NB4 (cell line): ENCODE measurements around the gene MYO7B.
"Not testable (repeated sequence)": the region's sequence is repeated elsewhere in the genome, so short reads cannot be mapped to it uniquely, and the experiment has no call there.

ENCODE experiments used
- DNase-seq: peaks from one replicate; pipeline ENCODE4 v3.0.0; 2010; ENCODE audit warnings: low read depth
- H3K4me3 ChIP-seq: one replicate; pipeline ENCODE4 v1.5.1; 2011; ENCODE audit warnings: mild to moderate bottlenecking, low read depth, low read length, moderate library complexity
- MYC ChIP-seq: IDR thresholded peaks from 2 replicates; pipeline ENCODE4 v1.6.1; 2011; ENCODE audit warnings: low read depth, low read length
- POLR2A ChIP-seq: IDR thresholded peaks from 2 replicates; pipeline ENCODE4 v1.6.1; 2011; ENCODE audit warnings: mild to moderate bottlenecking; ENCODE audit not compliant: insufficient read length; ENCODE audit errors: extremely low read depth
- TF ChIP-seq, protein P1 (sequence below): IDR thresholded peaks from one replicate; pipeline ENCODE4 v1.5.1; 2012; ENCODE audit warnings: low read depth, low read length
- TF ChIP-seq, protein P2 (sequence below): IDR thresholded peaks from 2 replicates; pipeline ENCODE4 v1.6.1; 2011; ENCODE audit warnings: low read depth, low read length

MYO7B gene

DNA sequence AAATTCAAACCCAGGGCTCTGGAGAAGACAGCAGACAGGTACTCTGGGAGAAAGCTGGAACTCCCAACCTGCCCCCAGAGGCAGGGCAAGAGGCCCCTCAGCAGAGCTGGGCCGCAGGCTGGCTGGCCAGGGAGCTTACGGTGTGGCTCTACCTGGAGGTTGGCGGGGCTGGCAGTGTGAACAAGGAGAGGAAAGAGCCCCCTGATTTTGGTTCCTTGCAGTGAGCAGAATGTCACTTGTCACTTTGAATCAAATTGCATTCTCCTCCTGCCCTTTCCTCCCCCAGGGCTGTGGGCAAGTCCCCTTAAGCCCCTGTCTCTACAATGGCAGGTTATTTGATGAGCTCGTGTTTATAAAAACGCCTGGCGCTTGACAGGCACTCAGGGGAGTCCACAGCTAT is 32.6 kb downstream of the MYO7B start:
- no peak for TF ChIP-seq MYC
- TF ChIP-seq POLR2A, result no peak
- TF ChIP-seq, protein P1, sequence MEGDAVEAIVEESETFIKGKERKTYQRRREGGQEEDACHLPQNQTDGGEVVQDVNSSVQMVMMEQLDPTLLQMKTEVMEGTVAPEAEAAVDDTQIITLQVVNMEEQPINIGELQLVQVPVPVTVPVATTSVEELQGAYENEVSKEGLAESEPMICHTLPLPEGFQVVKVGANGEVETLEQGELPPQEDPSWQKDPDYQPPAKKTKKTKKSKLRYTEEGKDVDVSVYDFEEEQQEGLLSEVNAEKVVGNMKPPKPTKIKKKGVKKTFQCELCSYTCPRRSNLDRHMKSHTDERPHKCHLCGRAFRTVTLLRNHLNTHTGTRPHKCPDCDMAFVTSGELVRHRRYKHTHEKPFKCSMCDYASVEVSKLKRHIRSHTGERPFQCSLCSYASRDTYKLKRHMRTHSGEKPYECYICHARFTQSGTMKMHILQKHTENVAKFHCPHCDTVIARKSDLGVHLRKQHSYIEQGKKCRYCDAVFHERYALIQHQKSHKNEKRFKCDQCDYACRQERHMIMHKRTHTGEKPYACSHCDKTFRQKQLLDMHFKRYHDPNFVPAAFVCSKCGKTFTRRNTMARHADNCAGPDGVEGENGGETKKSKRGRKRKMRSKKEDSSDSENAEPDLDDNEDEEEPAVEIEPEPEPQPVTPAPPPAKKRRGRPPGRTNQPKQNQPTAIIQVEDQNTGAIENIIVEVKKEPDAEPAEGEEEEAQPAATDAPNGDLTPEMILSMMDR, result no peak
- TF ChIP-seq, protein P2, sequence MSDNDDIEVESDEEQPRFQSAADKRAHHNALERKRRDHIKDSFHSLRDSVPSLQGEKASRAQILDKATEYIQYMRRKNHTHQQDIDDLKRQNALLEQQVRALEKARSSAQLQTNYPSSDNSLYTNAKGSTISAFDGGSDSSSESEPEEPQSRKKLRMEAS, result no peak
- DNase-seq, result no peak
- no peak overlapping the region for H3K4me3 ChIP-seq

DNA sequence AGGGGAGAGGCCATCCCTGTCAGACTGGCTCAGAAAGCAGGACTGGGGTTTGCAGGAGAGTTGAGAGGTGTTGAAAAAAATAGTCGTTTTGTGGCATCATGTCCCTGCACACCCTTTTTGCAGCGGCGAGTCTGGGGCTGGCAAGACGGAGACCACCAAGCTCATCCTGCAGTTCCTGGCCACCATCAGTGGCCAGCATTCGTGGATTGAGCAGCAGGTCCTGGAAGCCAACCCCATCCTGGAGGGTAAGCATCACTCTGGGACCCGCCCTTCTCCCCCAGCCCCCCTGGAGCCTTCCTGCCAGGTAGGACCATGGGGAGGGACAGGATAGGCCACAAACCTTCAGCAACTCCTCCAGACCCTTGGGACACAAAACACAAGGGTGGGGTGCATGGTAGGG is 34.2 kb downstream of the MYO7B start:
- TF ChIP-seq, protein P1, result no peak
- TF ChIP-seq POLR2A (no peak), MYC (no peak)
- TF ChIP-seq, protein P2, result no peak
- H3K4me3 ChIP-seq, result no peak overlapping the region
- no peak for DNase-seq

DNA sequence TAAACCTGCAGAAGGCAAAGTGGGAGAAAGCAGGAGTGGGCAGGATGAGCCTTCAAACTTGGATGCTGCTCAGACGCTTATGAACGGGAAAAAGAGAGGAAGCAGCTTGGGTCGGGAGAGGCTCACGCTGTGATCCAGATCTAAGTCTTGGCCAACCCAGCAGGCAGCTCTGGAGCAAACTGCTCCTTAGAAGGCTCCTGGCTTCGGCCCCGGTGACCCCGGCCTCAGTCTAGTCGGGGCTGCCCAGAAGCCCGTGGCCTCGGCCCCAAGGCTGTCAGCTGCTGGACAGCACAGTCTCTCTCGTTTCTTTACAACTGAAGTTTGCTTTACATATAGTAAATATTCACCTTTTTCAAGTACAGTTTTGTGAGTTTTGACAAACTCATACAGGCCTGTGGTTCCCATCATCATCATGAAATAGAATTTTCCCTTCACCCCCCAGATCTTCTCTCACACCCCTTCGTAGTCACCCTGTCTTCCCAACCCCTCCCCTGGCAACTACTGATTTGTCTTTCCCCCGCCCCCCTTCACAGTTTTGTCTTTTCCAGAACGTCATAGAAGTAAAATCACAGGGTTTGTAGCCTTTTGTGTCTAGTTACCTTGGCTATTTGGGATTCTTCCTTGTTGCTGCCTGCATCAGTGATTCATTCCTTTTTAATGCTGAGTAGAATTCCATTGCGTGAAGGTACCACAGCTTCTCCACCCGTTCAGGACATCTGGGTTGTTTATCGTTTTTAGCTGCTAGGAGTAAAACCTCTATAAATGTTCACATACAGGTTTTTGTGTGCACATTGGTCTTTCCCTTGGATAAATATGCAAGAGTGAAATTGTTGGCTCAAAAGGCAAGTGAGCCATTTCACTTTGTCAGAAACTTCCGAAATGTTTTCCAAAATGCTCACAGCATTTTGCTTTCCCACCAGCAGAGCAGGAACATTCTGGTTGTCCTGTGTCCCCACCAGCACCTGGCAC is 35.1 kb downstream of the MYO7B start:
- DNase-seq, result no peak

DNA sequence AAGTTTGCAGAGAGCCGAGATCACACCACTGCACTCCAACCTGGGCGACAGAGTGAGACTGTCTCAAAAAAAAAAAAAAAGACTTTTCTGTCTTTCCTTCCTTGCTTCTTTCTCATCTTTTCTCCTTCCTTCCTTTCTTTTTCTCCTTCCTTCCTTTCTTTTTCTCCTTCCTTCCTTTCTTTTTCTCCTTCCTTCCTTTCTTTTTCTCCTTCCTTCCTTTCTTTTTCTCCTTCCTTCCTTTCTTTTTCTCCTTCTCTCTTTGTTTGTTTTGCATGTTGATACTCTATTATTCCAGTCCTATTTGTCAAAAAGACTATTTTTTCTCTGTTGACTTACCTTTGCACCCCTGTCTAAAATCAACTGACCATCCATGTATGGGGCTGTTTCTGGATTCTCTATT is 36.9 kb downstream of the MYO7B start:
- DNase-seq, H3K4me3 ChIP-seq: not testable (repeated sequence)

More for the DNA sequence above, 35.1 kb downstream of the MYO7B start:
- H3K4me3 ChIP-seq, result no peak overlapping the region
- TF ChIP-seq POLR2A (no peak), MYC (no peak)
- TF ChIP-seq, protein P2, result no peak
- TF ChIP-seq, protein P1, result no peak

DNA sequence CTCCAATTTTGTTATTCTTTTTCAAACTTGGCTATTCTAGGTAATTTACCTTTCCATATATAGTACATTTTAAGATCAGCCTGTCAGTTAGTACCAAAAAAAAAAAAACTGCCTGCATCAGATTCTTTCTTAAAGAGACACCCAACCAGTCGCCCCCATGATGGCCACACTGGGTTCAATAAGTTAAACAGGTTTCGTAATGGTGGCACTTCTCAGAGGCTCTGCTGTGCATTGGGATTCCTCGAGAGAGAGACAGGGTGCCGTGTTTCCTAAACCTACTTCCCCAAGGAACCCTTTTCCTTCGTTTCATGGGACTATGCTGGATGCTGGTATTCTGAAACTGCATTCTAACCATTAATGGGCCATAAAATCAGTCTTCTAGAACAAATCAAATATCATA is 37.4 kb downstream of the MYO7B start:
- no peak overlapping the region for H3K4me3 ChIP-seq
- no peak for DNase-seq
- TF ChIP-seq, protein P1, result no peak

DNA sequence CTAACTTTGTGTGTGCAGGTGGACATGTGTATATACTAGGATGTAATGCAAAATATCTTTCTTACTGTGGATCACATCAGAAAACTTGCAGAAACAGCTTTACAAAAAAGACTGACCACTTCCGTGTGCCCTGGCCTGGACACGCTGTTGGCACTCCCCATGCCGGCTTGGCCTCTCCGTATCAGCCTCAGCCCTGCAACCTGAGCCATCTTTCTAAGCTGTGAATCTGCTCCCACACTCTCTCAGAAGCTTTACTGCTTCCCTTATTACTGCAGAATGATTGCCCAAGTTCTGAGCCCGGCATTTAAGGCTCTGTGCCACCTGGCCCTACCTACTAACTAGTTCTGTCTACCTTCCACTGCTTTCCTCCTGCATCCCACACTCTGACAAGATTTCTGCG is 37.8 kb downstream of the MYO7B start:
- H3K4me3 ChIP-seq, result no peak overlapping the region
- TF ChIP-seq POLR2A (no peak), MYC (no peak)
- TF ChIP-seq, protein P1, result no peak
- TF ChIP-seq, protein P2, result no peak
- no peak for DNase-seq
